CD4-positive, alpha-beta T cell treated with Interleukin-4 for 1 hour (primary cell): ENCODE measurements around the gene LRP1.
"Not testable (repeated sequence)": the region's sequence is repeated elsewhere in the genome, so short reads cannot be mapped to it uniquely, and the experiment has no call there.

ENCODE experiments used
- DNase-seq, 2 donors: peaks; one replicate each; pipeline ENCODE4 v3.0.0-alpha.2; 2020 to 2022

The LRP1 gene

GRCh38 chr12:57112492-57113294, 15.6 kb upstream of the LRP1 start:
- DNase-seq: no peak

DNA sequence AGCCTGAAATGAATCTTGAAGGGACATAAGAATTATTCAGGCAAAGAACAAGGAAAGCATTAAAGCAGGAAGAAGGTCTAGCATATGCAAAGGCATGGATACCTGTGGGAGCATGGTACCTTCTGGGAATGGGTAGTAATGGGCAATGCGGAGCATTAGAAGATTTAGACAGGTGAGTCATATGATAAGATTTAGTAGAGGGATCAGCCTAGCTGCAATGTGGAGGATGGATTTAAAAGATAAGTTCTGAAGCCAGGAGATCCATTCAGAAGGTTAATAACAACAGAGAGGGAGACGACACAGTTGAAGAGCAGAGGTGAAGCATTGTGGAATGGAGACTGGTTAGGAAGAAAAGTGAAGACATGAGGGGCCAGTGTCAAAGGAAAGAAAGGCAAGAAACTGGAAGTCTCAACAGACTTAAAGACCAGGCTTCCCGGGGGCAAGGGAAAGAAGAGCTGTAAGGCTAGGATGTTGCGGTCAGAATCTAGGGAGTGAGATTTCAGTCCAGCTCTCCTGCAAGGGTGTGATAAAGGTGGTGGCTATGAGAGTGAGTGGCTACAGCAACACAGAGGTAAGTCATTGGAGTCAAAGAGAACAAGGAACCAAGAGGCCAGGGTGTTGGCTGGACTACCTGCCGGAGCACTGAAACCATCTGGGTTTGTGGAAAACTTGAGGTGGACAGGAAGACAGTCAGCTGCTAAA, 11.6 kb upstream of the LRP1 start:
- DNase-seq: no peak

DNA sequence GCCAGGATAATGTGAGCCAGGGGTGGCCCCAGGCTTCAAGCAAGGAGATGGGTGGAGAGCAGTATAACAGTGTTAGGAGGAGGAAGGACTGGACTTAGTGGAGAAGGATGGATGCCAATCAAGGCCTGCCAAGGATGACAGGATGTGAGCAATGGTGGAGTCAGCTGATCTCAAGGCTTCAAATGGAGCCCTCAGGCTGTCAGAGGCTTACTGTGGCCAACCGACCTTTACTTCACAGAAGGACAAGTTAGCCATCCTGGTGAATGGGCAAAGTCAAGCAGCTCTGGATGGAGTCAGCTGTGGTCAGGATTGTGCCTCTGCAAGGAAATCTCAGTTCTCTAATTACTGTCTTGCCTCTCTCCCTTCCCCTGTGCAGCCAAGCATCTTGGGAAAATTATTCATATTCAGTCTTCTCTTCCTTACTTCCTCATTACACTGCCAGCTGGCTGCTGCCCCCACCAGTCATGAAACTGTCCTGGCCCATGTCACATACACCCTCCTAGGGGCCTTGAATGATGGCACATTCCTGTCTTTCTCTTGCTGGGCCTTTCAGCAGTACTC, 9.5 kb upstream of the LRP1 start:
- peak in 1 of 2 donors; percentile 31 for DNase-seq

DNA sequence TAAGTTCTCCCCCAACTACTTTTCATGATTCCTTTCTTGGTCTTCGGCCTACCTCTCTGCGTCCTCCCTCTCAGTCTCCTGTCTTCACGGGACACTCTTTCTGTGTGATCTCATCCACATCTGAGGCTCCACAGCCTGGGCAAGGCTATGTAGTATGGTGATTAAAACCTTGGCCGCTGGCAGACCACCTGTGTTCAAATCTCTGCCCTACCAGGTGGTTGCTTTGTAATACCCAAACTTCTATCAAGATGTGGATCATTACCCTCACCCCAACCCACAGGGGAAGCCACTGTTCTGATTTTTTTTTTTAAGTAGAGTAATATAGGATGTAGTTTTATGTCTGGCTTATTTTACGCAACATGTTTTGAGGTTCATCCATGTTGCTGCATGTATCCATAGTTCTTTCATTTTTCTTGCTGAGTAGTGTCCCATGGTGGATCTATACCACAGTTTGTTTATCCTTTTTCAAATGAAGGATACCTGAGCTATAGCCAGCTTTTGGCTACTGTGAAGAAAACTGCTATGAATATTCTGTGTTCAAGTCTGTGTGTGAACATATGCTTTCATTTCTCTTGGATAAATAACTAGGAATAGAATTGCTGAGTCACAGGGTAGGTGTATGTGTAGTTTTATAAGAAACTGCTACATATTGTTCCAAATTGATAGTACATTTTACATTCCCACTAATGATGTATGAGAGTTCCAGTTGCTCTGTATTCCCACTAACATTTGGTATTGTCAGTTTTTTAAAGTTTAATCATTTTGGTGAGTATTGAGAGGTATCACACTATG, 8.8 kb upstream of the LRP1 start:
- DNase-seq: no peak

DNA sequence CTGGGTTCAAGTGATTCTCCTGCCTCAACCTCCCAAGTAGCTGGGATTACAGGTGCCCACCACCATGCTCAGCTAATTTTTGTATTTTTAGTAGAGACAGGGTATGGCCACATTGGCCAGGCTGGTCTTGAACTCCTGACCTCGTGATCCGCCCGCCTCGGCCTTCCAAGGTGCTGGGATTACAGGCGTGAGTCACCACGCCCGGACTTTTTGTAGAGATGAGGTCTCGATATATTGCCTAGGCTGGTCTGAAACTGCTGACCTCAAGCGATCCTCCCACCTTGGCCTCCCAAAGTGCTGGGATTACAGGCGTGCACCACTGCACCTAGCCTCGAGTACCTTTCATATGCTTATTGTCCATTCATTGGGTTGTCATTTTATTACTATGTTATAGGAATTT, 7.6 kb upstream of the LRP1 start:
- not testable (repeated sequence) for DNase-seq

DNA sequence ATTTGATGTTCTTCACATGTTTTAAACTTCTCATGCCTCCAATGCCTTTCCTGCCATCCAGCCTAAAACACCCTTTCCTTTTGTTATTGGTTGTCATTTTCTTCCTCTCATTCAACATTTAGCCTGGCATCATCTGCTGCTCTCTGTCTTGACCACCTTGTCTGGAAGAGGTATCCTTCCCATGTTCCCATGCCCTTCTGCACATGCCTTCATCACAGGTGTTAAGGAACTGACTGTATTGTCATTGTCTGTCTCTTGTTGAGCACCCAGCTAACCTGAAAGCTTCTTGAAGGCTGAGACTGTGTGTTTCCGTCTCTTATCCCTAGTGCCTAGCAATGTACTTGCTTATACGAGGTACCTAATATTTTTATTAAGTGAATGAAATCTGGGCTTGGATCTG, 4.5 kb upstream of the LRP1 start:
- DNase-seq: no peak

GRCh38 chr12:57124261-57124877, 3.9 kb upstream of the LRP1 start:
- DNase-seq: peak; percentile 79 to 85

GRCh38 chr12:57126061-57126460, 2.2 kb upstream of the LRP1 start:
- DNase-seq: no peak

GRCh38 chr12:57126561-57126960, 1.7 kb upstream of the LRP1 start:
- no peak for DNase-seq

DNA sequence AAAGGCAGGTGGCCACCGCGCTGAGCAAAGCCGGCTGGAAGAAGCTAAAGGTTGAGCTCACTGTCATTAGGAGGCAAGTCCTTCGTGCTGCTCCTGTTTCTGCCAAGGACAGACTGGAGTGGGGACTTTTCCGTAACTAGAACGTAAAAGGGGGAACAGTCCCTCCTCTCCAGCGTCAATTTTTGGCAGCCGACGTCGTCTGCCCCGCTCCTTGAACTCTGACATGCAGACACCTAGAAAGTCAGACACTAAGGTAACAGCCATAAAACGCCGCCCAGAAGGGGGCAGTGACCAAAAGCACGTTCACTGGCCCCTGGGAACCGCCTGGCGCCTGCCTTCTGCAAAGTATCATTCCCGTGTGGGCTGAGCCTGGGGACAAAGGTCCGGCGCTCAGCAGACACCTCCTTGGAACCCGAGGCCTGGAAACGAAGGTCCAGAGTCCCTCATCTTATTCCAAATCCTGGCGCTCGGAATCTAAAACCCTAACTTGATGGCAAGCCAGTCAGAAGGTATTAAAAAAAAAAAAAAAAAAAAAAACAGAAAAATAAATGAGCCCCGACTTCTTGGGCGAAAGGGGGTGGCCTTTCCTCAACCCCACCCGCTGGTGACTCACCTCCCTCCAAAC, 1.1 kb upstream of the LRP1 start:
- peak; percentile 41 to 68 for DNase-seq

DNA sequence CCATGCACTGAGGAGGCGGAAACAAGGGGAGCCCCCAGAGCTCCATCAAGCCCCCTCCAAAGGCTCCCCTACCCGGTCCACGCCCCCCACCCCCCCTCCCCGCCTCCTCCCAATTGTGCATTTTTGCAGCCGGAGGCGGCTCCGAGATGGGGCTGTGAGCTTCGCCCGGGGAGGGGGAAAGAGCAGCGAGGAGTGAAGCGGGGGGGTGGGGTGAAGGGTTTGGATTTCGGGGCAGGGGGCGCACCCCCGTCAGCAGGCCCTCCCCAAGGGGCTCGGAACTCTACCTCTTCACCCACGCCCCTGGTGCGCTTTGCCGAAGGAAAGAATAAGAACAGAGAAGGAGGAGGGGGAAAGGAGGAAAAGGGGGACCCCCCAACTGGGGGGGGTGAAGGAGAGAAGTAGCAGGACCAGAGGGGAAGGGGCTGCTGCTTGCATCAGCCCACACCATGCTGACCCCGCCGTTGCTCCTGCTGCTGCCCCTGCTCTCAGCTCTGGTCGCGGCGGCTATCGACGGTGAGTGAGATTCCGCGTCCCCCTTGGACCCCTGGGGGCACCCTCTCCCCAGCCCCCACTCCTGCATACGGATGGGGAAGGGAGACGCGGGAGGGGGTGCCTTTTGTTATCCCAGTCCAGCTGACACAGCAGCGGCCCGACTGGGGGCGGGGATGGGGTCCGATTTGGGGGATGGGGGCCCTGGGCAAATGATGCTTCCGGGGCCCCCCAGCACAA, 400 bp downstream of the LRP1 start:
- DNase-seq: no peak

GRCh38 chr12:57129321-57129842, 1.1 kb downstream of the LRP1 start:
- DNase-seq: no peak

GRCh38 chr12:57129889-57130288, 1.6 kb downstream of the LRP1 start:
- peak in 1 of 2 donors; percentile 29 for DNase-seq

- no peak for DNase-seq
Observed at GRCh38 chr12:57130941-57131340, 2.7 kb downstream of the LRP1 start.

DNA sequence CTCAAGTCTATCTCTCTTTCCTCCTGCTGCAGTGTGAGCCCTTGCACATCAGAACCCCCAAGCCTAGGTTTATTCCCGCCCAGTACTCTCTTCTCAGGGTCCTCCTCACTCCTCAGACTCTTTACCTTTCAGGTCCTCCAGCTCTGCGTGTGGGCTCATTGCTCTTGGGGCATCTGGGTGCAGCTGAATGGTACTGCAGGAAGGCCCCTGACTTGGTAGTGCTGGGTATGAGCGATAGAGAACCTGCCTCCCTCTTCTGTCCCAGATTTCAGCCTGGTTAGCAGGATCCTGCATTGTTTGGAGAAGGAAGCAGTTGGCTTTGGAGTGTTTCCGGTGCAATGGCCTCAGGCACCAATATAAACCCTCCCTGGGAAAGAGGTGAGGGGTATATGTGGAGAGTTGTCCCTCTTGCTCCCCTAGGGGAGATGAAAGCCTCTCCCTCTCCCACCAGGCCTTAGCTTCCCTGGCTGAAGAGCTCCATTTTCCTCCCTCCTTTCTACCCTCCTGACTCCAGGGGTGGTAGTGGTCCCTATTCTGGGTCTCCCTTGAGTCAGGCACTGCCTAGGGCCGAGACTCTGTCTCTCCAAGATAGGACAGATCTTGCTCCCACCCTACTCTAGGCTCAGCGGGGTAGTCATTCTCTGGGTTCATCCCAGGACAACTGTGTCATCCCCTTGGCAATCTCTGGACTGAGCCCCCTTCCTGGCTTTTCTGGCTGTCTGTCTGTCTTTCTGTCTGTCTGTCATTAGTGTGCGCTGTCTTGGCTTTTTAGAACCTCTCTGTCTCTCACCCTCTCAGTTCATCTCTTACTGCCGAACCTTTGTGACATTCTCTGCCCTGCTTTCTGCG, 3.8 kb downstream of the LRP1 start:
- DNase-seq: no peak

- no peak for DNase-seq
Observed at GRCh38 chr12:57133013-57133569, 4.8 kb downstream of the LRP1 start.

DNA sequence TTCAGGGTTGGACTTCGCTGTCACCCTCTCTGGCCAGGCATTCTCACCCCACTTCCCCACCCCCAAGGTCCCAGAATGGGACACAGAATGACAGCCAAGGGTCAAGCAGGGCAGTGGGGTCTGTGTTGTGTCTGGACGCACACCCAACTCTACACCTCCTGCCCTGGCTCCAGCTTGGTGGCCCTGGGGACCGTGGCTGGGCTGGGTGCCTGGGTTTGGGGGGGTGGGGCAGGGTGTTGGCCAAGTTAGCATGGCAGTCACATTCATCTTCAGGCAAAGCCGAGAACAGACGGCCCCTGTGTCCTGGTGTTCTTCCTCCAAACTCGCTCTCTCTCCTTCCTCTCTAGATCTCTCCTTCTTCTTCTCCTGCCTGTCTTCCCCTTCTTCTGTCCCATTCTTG, 5.6 kb downstream of the LRP1 start:
- DNase-seq: no peak

DNA sequence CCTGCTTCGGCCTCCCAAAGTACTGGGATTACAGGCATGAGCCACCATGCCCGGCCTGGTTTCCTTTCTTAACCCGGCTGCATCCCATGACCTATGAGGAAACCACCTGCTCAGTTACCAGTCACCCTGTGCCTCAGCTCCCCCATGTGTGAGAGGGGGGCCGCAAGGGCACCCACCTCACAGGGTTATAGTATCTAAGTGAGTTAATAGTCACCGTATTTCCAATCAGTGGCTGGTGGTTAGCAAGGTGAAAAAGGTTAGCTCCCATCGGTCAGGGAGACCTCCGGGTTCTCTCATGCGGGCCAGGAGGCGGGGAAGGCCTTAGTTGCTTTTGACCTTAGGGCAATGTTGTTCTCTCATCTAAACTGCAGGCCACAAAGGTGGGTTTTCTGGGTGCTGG, 6.7 kb downstream of the LRP1 start:
- no peak for DNase-seq

GRCh38 chr12:57135527-57136326, 7.4 kb downstream of the LRP1 start:
- DNase-seq: no peak
